NOMO-1 treated with DMSO at 0.1 percent for 48 hours (cell line): ENCODE results near the gene YDJC.
"Not testable (repeated sequence)": the region's sequence is repeated elsewhere in the genome, so short reads cannot be mapped to it uniquely, and the experiment has no call there.

ENCODE experiments used
- DNase-seq: peaks from one replicate; lab custom pipeline; 2025; ENCODE audit not compliant: unreplicated experiment; lab: John Stamatoyannopoulos, UW

The YDJC gene

GRCh38 chr22:21609556-21610157 lies 20.2 kb downstream of the YDJC start:
- not testable (repeated sequence) for DNase-seq

- DNase-seq: no peak
These were observed 23.0 kb downstream of the YDJC start for GRCh38 chr22:21606775-21607174.

DNA sequence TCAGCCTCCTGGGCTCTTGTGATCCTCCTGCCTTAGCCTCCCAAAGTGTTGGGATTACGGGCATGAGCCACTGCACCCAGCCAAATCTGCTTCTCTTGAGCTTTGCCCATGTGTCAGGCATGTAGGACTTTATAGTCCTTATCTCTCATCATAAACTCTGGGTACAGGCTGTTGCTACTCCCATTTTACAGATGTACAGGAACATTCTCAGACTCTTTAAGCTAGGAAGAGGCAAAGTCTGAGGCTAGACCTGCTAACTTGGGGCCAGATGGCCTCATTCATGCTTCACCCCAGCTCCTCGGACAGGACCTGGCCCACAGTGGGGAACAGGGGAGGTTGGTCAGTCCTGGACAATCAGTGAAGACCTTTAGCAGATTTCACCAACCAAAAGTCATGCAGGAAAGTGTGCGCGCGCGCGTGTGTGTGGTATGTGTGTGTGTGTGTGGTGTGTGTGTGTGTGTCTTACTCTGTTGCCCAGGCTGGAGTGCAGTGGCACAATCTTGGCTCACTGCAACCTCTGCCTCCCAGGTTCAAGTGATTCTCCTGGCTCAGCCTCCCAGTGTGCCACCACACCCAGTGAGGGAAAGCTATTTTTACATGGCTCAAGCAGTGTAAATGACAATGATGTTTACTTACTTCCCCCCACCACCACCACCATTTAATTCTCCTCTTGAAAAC lies 23.8 kb downstream of the YDJC start:
- DNase-seq: no peak

GRCh38 chr22:21603973-21604372 lies 25.8 kb downstream of the YDJC start:
- DNase-seq: no peak

DNA sequence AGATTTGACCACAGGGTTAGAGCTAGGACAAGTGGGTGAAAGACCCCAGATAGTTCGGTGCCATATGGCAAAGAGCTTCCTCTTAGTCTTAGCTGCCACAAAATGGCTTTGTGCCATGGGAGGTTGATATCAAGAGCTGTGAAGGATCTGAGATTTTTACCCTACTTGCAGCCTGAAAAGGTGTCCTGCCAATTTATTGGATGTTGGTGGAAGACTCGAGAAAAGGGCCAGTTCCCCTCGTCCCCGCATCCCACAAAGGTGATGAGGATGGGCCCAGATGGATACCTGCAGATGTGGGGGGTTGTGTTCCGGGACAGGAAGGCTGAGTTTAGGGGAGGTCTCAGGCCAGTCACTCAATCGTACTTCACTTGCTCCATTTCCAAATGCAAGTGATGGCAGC lies 27.2 kb downstream of the YDJC start:
- no peak for DNase-seq

- DNase-seq: no peak
These were observed 30.5 kb downstream of the YDJC start for GRCh38 chr22:21599053-21599893.

- no peak for DNase-seq
These were observed 31.5 kb downstream of the YDJC start for GRCh38 chr22:21598302-21598701.

DNA sequence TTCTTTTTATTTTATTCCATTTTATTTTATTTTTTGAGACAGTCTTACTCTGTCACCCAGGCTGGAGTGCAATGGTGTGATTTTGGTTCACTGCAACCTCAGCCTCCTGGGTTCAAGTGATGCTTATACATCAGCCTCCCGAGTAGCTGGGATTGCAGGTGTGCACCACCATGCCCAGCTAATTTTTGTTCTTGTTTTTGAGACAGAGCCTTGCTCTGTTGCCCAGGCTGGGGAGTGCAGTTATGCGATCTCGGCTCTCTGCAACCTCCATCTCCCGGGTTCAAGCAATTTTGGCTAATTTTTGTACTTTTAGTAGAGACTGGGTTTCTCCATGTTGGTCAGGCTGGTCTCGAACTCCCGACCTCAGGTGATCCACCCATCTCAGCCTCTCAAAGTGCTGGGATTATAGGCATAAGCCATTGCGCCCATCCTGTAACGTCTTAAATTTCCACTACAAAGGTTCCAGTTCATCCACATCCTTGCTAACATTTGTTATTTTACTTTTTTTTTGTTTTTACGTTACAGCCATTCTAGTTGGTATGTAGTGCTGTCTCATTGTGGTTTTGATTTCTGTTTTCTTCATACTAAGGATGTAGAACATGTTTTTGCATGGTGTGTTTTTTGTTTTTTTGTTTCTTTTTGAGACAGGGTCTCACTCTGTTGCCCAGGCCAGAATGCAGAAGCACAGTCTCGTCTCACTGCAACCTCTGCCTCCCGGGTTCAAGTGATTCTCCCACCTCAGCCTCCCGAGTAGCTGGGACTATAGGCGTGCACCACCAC lies 33.3 kb downstream of the YDJC start:
- DNase-seq: not testable (repeated sequence)

- DNase-seq: no peak
These were observed 34.9 kb downstream of the YDJC start for GRCh38 chr22:21594865-21595452.

GRCh38 chr22:21593406-21594232 lies 36.2 kb downstream of the YDJC start:
- DNase-seq: no peak

GRCh38 chr22:21592422-21592821 lies 37.4 kb downstream of the YDJC start:
- no peak for DNase-seq

DNA sequence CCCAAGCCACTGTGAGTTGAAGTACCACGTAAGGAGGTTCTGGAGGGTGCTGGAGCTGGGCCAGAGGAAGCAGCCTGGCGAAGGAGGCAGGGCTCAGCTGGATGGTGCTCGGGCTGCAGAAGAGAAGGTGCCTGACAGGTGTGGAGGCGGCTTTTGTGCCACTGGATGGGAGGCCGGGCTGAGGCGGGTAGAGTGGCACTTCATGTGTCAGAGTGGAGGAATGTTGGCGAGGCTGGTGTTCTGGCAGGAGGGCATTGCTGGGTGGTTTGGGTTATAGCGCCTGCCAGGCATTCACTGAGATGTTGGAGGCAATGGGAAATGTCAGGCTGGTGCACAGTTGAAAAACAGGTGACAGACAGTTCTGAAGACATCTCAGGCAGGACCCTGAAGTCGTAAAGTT lies 38.1 kb downstream of the YDJC start:
- no peak for DNase-seq

DNA sequence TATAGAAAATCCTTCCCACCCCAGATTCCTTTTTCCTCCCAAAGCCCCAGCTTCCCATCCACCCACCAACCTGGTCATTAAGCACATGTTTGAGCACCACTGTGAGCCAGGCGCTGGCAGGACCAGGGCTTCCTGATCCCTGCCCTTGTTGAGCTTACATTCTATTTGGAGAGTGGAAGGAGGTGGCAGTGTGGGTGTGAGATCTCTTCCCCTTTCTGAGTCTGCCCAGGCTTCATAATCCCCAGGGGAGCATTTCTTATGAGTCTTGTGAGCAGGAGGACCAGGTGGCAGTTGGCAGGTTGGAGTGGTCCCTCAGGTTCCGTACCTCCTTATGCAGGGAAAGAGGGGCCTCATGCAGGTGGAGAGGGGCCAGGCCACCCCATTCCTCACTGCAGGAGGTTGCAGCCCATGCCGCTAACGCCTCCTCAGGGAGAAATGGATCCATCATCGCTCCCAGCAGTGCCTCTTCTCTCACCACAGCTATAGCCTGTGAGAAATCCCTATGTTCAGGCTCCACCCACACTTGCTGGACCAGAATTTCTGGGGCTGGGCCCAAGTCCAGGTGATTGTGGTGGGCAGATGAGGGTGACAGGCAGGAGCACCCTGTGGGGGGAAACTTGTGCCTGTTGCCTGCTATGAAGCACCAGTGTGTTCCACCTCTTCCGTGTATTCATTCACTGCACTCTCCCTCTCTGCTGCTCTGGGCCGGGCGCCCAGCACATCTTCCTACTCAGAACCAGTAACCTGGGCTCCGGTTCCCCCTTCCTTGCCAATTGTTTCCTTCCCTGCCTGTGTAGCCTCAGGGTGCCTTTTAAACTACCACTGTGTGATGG lies 38.8 kb downstream of the YDJC start:
- DNase-seq: no peak

GRCh38 chr22:21589396-21589795 lies 40.4 kb downstream of the YDJC start:
- DNase-seq: no peak

DNA sequence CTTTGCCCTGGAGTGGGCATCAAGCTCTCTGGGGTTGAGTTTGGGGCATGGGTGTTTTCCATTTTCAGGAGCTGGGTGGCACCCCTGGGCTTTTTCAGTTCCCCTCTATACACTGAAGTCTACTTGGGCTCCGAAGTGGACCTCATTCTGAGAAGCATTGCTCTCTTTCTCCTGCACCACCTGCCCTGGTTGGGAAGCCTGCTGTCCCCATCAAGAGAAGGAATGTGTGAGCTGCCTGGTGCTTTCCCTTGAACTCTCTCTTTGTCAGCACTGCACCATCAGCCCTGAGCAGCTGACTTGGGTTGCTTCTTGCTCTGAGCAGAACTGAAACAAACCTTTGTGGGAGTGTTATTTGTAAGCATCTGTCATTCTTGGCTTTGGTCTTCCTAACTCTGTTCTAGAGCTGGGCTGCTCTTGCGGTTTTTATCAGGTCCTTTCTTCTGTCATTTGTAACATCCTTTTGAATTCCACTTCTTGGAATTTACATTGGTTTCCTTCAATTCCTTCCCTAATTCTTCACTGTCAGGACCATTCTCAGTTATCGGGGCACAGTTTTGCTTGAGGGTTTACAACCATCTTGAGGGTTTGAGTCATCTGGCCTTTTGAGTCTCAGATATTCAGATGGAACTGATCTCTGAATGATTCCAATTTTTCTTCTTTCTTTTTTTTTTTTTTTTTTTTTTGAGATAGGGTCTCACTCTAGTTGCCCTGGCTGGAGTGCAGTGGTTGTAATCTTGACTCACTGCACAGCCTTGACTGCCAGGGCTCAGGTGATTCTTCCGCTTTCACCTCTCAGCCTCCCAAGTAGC lies 41.8 kb downstream of the YDJC start:
- DNase-seq: peak; percentile 6

DNA sequence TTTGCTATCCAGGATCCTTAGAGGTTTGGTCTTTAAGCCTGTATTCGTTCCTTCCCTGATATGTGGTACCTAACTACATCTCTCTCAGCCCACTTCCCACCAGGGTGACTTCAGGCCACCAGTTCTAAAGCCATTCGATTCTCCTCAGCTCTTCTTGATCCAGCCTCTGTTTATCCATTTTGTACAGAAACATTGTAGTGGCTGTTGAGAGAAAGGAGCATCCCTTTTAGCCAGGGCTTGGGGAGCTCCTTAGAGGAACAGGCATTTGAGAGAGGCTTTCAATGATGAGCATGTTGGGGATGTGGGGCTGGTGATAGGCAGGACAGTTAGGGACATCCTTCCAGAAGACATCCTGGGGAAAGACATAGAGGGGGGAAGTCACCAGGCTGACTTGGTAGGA lies 44.4 kb downstream of the YDJC start:
- DNase-seq: no peak

DNA sequence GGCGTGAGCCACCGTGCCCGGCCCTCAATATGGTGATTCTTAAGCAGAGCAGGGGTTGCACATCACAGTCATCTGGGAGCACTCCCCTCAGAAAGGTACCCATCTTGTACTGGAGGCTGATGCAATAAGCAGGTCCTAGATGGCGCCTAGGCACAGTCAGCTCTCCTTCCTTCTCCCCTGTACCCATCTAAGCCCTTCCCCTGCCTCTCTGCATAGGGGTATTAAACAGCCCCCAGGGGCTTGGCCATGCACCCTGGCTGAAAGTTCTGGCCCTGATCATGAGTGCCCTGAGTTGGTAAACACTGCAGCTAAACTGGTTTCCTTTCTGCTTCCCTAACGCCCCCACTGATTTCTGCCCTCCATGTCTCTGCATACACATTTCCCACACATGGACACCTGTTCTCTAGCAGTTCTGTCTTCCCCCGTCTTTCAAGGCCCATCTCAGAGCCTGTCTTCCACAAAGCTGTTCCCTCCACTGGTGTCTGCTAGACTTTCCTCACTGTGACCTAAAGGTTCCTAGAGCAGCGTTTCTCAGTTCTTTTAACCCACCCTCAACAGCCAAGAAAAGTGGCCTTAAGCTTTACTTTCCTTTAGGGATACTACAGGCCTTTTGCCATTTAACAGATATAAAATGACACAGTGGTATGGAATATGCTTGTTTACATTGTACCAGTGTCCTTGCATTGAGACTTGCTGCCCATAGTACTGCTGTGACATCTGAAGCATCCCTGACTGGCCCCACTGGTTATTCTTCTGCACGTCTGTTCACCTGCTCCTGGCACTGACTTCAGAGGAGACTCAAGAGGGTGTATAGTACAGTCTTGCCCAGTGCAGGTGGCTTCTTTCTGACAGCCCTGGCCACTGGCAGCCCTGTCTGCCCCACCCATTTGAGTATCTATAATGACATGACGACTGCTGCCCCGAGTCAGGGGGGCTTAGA lies 46.8 kb downstream of the YDJC start:
- no peak for DNase-seq
